ENCODE measurements around the gene SHKBP1.

- TF ChIP-seq CTCF (IDR thresholded peaks at IDR 0.05) (no peak), POLR2A (IDR thresholded peaks at IDR 0.05) (no peak), POLR2AphosphoS5 (IDR thresholded peaks at IDR 0.05; ENCODE audit: insufficient read depth in 1 of 2, low read depth in 1 of 2) (no peak)
These were observed 42.9 kb downstream of the SHKBP1 start for GRCh38 chr19:40619333-40620160.
